Measurements from ENCODE around the gene STARD3. TPM values are rescaled to one million over a fixed set of nuclear protein-coding genes. Genes with fewer than 3 reads are reported as not detected.

Gene STARD3
- total RNA-seq, 6 experiments from 2014 or later: 44.0 to 52.3 (median 46.3) TPM

GRCh38 chr17:39607057-39607850, 29.7 kb upstream of the STARD3 start:
- H3K27me3 Mint-ChIP-seq (ENCODE audit: insufficient read depth): peaks cover 38% of the 10 kb centered on the region
- H3K4me3 Mint-ChIP-seq: no peak overlapping the region
- no peak for TF ChIP-seq CTCF (IDR thresholded peaks at IDR 0.05)
- no peaks in the 10 kb centered on the region for H3K9me3 Mint-ChIP-seq
- H3K36me3 Mint-ChIP-seq (ENCODE audit: low read depth): no peaks in the 10 kb centered on the region
- H3K4me1 Mint-ChIP-seq (ENCODE audit: low read depth): no peaks in the 10 kb centered on the region
- H3K27ac Mint-ChIP-seq: no peak overlapping the region
- no peak for DNase-seq

- no peak within 1 kb of the TSS for H3K4me3 Mint-ChIP-seq
- peaks cover 34% of the 10 kb centered on the region for H3K27me3 Mint-ChIP-seq (ENCODE audit: insufficient read depth)
- no peak for TF ChIP-seq CTCF (IDR thresholded peaks at IDR 0.05)
- DNase-seq: no peak
- no peaks in the 10 kb centered on the region for H3K9me3 Mint-ChIP-seq
- H3K36me3 Mint-ChIP-seq (ENCODE audit: low read depth): no peaks in the 10 kb centered on the region
- no peak within 1 kb of the TSS for H3K27ac Mint-ChIP-seq
- no peaks in the 10 kb centered on the region for H3K4me1 Mint-ChIP-seq (ENCODE audit: low read depth)
These were observed 29.2 kb upstream of the STARD3 start, which contains the start of gene NEUROD2 for GRCh38 chr17:39607851-39608130. NEUROD2 (minus strand) TSS chr17:39607920; CDS start chr17:39606599, 1,321 bp downstream.

- Mint-ChIP-seq H3K4me1 (ENCODE audit: low read depth) (no peaks in the 10 kb centered on the region), H3K9me3 (no peaks in the 10 kb centered on the region), H3K27me3 (ENCODE audit: insufficient read depth) (peaks cover 28% of the 10 kb centered on the region), H3K27ac (no peak overlapping the region), H3K4me3 (no peak overlapping the region), H3K36me3 (ENCODE audit: low read depth) (no peaks in the 10 kb centered on the region)
- no peak for DNase-seq
- no peak for TF ChIP-seq CTCF (IDR thresholded peaks at IDR 0.05)
These were observed 28.6 kb upstream of the STARD3 start for GRCh38 chr17:39608142-39608981.

- H3K4me1 Mint-ChIP-seq (ENCODE audit: low read depth): no peaks in the 10 kb centered on the region
- H3K9me3 Mint-ChIP-seq: no peaks in the 10 kb centered on the region
- H3K36me3 Mint-ChIP-seq (ENCODE audit: low read depth): no peaks in the 10 kb centered on the region
- H3K4me3 Mint-ChIP-seq: no peak overlapping the region
- no peak for TF ChIP-seq CTCF (IDR thresholded peaks at IDR 0.05)
- no peak for DNase-seq
- H3K27ac Mint-ChIP-seq: no peak overlapping the region
- peaks cover 22% of the 10 kb centered on the region for H3K27me3 Mint-ChIP-seq (ENCODE audit: insufficient read depth)
These were observed 27.4 kb upstream of the STARD3 start for GRCh38 chr17:39609416-39610025.

- H3K9me3 Mint-ChIP-seq: no peaks in the 10 kb centered on the region
- no peak overlapping the region for H3K27ac Mint-ChIP-seq
- H3K27me3 Mint-ChIP-seq (ENCODE audit: insufficient read depth): peaks cover 16% of the 10 kb centered on the region
- no peaks in the 10 kb centered on the region for H3K4me1 Mint-ChIP-seq (ENCODE audit: low read depth)
- TF ChIP-seq CTCF (IDR thresholded peaks at IDR 0.05): no peak
- DNase-seq: no peak
- no peaks in the 10 kb centered on the region for H3K36me3 Mint-ChIP-seq (ENCODE audit: low read depth)
- H3K4me3 Mint-ChIP-seq: no peak overlapping the region
These were observed 25.4 kb upstream of the STARD3 start for GRCh38 chr17:39611401-39612112.

All from HFFc6 (cell line).